Upper lobe of left lung (tissue), 6 donors: ENCODE measurements around the gene NALCN. TPM values are rescaled to one million over a fixed set of nuclear protein-coding genes. Genes with fewer than 3 reads are reported as not detected.

Experiments used
- ATAC-seq, 2 donors: fragments of 200-7000 bp; cut with Tn5 transposase; one replicate each; pipeline ENCODE4 v1.9.1; 2022; ENCODE audit warnings: mild to moderate bottlenecking in 2 of 2, moderate library complexity in 2 of 2; ENCODE audit not compliant: low FRiP score in 2 of 2
- DNase-seq, 2 donors: peaks; one replicate each; pipeline ENCODE4 v3.0.0-alpha.2; 2019 to 2020
- H3K27ac ChIP-seq, 4 donors: fragments of 200-600 bp; sonication (generic); one replicate each; pipeline ENCODE4 v1.5.1; 2016 to 2019
- H3K27me3 ChIP-seq, 4 donors: fragments of 200-600 bp; sonication (generic); one replicate each; pipeline ENCODE4 v1.5.1; 2017 to 2019
- H3K36me3 ChIP-seq, 4 donors: fragments of 200-600 bp; sonication (generic); one replicate each; pipeline ENCODE4 v1.5.1; 2016 to 2019
- H3K4me1 ChIP-seq, 4 donors: fragments of 200-600 bp; sonication (generic); one replicate each; pipeline ENCODE4 v1.5.1; 2018 to 2019
- H3K4me3 ChIP-seq, 4 donors: fragments of 200-600 bp; sonication (generic); one replicate each; pipeline ENCODE4 v1.5.1; 2017 to 2019; ENCODE audit warnings: mild to moderate bottlenecking in 2 of 4, moderate library complexity in 1 of 4
- H3K9me3 ChIP-seq, 4 donors: fragments of 200-600 bp; sonication (generic); one replicate each; pipeline ENCODE4 v1.5.1; 2018 to 2019
- CTCF ChIP-seq, 6 experiments: fragments of 450-650 bp in 4 of 6; fragments of 200-600 bp in 2 of 6; sonication (generic) in 2 of 6; IDR thresholded peaks; one replicate each; pipeline ENCODE4 v1.5.1; 2016 to 2019; ENCODE audit warnings: antibody characterized with exemption in 6 of 6
- EP300 ChIP-seq, 4 donors: sonication (generic); formaldehyde crosslinking; IDR thresholded peaks; one replicate each; pipeline ENCODE4 v1.5.1; 2017; ENCODE audit warnings: antibody characterized with exemption in 4 of 4, control low read depth in 2 of 4
- POLR2A ChIP-seq, 4 donors: fragments of 450-650 bp; IDR thresholded peaks; one replicate each; pipeline ENCODE4 v1.5.1; 2016 to 2017; ENCODE audit warnings: antibody characterized with exemption in 4 of 4, mild to moderate bottlenecking in 2 of 4
- POLR2AphosphoS5 ChIP-seq, 2 donors: sonication (generic); formaldehyde crosslinking; IDR thresholded peaks; one replicate each; pipeline ENCODE4 v1.5.1; 2017; ENCODE audit warnings: antibody characterized with exemption in 2 of 2
- WGBS, 2 donors: methylation state at CpG; one replicate each; pipeline ENCODE4 v1.1.5; 2017 to 2018; 5-methylcytosine and 5-hydroxymethylcytosine counted together
- total RNA-seq, 6 donors: library from RNA; depleted of rRNA in 4 of 6; stranded (reverse); fragments of >200 nt in 4 of 6; gene quantifications; one replicate each; pipeline versions ENCODE4 v1.1.0 to v1.2.1, GENCODE V29; 2016 to 2021
- donor health status: DM: no; HTN: no; CAD: no; lungs with moderate emphysema.
- donor health status: DM: no; HTN: yes; CAD: no; lungs with severe emphysema.

Gene NALCN
- total RNA-seq, 6 donors from 2014 or later = under 0.01 to 1.8 (median 1.1) TPM

GRCh38 chr13:101454767-101455166, 38.5 kb upstream of the NALCN start:
- Histone ChIP-seq H3K27ac (no peak overlapping the region), H3K36me3 (no peaks in the 10 kb centered on the region), H3K27me3 (peaks cover 0 to 3% (median 0%) of the 10 kb centered on the region in 4 donors), H3K4me1 (peaks cover 0 to 9% (median 2%) of the 10 kb centered on the region in 4 donors), H3K9me3 (no peaks in the 10 kb centered on the region), H3K4me3 (no peak overlapping the region)
- 55 to 57% methylated on average over 2 of the region's 2 CpGs for WGBS, 2 donors
- ATAC-seq = no peak
- no peak for DNase-seq
- TF ChIP-seq POLR2AphosphoS5 (IDR thresholded peaks at IDR 0.05) (no peak), POLR2A (IDR thresholded peaks at IDR 0.05) (no peak), EP300 (IDR thresholded peaks at IDR 0.05) (no peak), CTCF (IDR thresholded peaks at IDR 0.05) (no peak)

GRCh38 chr13:101453784-101454201, 37.5 kb upstream of the NALCN start:
- peak overlapping the region in 3 of 4 donors; percentile 34 to 52 (median 49) for H3K4me3 ChIP-seq
- TF ChIP-seq CTCF (IDR thresholded peaks at IDR 0.05) (peak in 4 of 6 experiments; percentile 7 to 34 (median 18)), EP300 (IDR thresholded peaks at IDR 0.05) (no peak)
- no peaks in the 10 kb centered on the region for H3K36me3 ChIP-seq
- H3K27me3 ChIP-seq = peaks cover 0 to 3% (median 0%) of the 10 kb centered on the region in 4 donors
- H3K4me1 ChIP-seq = peaks cover 0 to 9% (median 2%) of the 10 kb centered on the region in 4 donors
- WGBS, 2 donors = 18 to 26% methylated on average over 7 to 16 of the region's 41 CpGs
- no peaks in the 10 kb centered on the region for H3K9me3 ChIP-seq
- DNase-seq = peak; percentile 28 to 86
- peak overlapping the region in 1 of 4 donors; percentile 56 for H3K27ac ChIP-seq
- ATAC-seq = peak in 1 of 2 donors; percentile 49

- peak within 1 kb of the TSS in 3 of 4 donors; percentile 11 to 56 (median 30) for H3K27ac ChIP-seq
- ATAC-seq = peak; percentile 16 to 59
- 59 to 62% methylated on average over 16 of the region's 18 CpGs for WGBS, 2 donors
These were observed 36.5 kb upstream of the NALCN start, which contains the start of gene ITGBL1 for GRCh38 chr13:101452519-101453485. TSS of gene ITGBL1 (plus strand) at chr13:101452675. CDS start at chr13:101452834, 159 bp downstream.

GRCh38 chr13:101451641-101452040, 35.3 kb upstream of the NALCN start:
- Histone ChIP-seq H3K27ac (no peak overlapping the region), H3K27me3 (peaks cover 0 to 3% (median 0%) of the 10 kb centered on the region in 4 donors), H3K36me3 (no peaks in the 10 kb centered on the region), H3K4me1 (peaks cover 0 to 9% (median 2%) of the 10 kb centered on the region in 4 donors), H3K9me3 (no peaks in the 10 kb centered on the region), H3K4me3 (no peak overlapping the region)
- no peak for DNase-seq
- TF ChIP-seq CTCF (IDR thresholded peaks at IDR 0.05) (no peak), POLR2AphosphoS5 (IDR thresholded peaks at IDR 0.05) (no peak), POLR2A (IDR thresholded peaks at IDR 0.05) (no peak), EP300 (IDR thresholded peaks at IDR 0.05) (no peak)
- ATAC-seq = no peak

More at GRCh38 chr13:101452519-101453485, 36.5 kb upstream of the NALCN start, which contains the start of gene ITGBL1:
- peaks cover 0 to 9% (median 2%) of the 10 kb centered on the region in 4 donors for H3K4me1 ChIP-seq
- no peaks in the 10 kb centered on the region for H3K9me3 ChIP-seq
- peak within 1 kb of the TSS in 3 of 4 donors; percentile 34 to 52 (median 49) for H3K4me3 ChIP-seq
- peak in 1 of 2 donors; percentile 78 for DNase-seq
- H3K36me3 ChIP-seq = no peaks in the 10 kb centered on the region
- peaks cover 0 to 3% (median 0%) of the 10 kb centered on the region in 4 donors for H3K27me3 ChIP-seq
- TF ChIP-seq EP300 (IDR thresholded peaks at IDR 0.05) (no peak), CTCF (IDR thresholded peaks at IDR 0.05) (no peak), POLR2A (IDR thresholded peaks at IDR 0.05) (no peak), POLR2AphosphoS5 (IDR thresholded peaks at IDR 0.05) (no peak)
